ENCODE results near the gene ARPP21.

GRCh38 chr3:35601959-35602358, 37.4 kb upstream of the ARPP21 start:
- TF ChIP-seq CTCF (IDR thresholded peaks at IDR 0.05), result no peak
- no peak for TF ChIP-seq POLR2AphosphoS5 (IDR thresholded peaks at IDR 0.05)
- TF ChIP-seq EP300 (IDR thresholded peaks at IDR 0.05), result no peak
